Fibroblast of lung (primary cell): Measurements from ENCODE around the gene TLCD3B. TPM values are rescaled to one million over a fixed set of nuclear protein-coding genes. Genes with fewer than 3 reads are reported as not detected.
"Not testable (repeated sequence)": the region's sequence is repeated elsewhere in the genome, so short reads cannot be mapped to it uniquely, and the experiment has no call there.

Experiments
- DNase-seq, 2 donors: peaks; one replicate each; pipeline versions ENCODE4 v3.0.0 to v3.0.0-alpha.2; 2010; ENCODE audit warnings: low read depth in 2 of 2
- H2AFZ ChIP-seq: 2 replicates; pipeline ENCODE4 v1.5.1; 2012; ENCODE audit warnings: low read length, control low read depth, inconsistent platforms
- H3K27ac ChIP-seq: 2 replicates; pipeline ENCODE4 v1.5.1; 2011; ENCODE audit warnings: low read length, control low read depth; ENCODE audit not compliant: insufficient read depth
- H3K27me3 ChIP-seq: 2 replicates; pipeline ENCODE4 v1.5.1; 2011; ENCODE audit warnings: mild to moderate bottlenecking, low read length; ENCODE audit not compliant: control insufficient read depth, insufficient read depth
- H3K36me3 ChIP-seq: 2 replicates; pipeline ENCODE4 v1.5.1; 2011; ENCODE audit warnings: low read length; ENCODE audit not compliant: control insufficient read depth, insufficient read depth
- H3K4me1 ChIP-seq: 2 replicates; pipeline ENCODE4 v1.5.1; 2011; ENCODE audit warnings: low read length; ENCODE audit not compliant: control insufficient read depth, insufficient read depth; ENCODE audit errors: extremely low read depth
- H3K4me2 ChIP-seq: 2 replicates; pipeline ENCODE4 v1.5.1; 2011; ENCODE audit warnings: low read length, control low read depth; ENCODE audit not compliant: insufficient read depth; ENCODE audit errors: extremely low read depth
- H3K4me3 ChIP-seq, 4 experiments: fragments of 200-600 bp in 1 of 4; sonication (generic) in 1 of 4; replicated peaks in 1 of 4; 2 replicates each; pipeline ENCODE4 v1.5.1; 2011 to 2016; ENCODE audit warnings: low read length in 4 of 4, low read depth in 3 of 4, mild to moderate bottlenecking in 3 of 4, control low read depth in 2 of 4, inconsistent platforms in 1 of 4, mixed read lengths in 1 of 4; ENCODE audit not compliant: insufficient read depth in 1 of 4; ENCODE audit errors: control extremely low read depth in 1 of 4
- H3K79me2 ChIP-seq: 2 replicates; pipeline ENCODE4 v1.5.1; 2012; ENCODE audit warnings: mild to moderate bottlenecking, low read length, inconsistent platforms; ENCODE audit not compliant: control insufficient read depth, insufficient read depth
- H3K9ac ChIP-seq: 2 replicates; pipeline ENCODE4 v1.5.1; 2011; ENCODE audit warnings: mild to moderate bottlenecking, low read length, control low read depth; ENCODE audit not compliant: insufficient read depth
- H3K9me3 ChIP-seq: 2 replicates; pipeline ENCODE4 v1.5.1; 2012; ENCODE audit warnings: low read depth, low read length; ENCODE audit not compliant: control insufficient read depth, insufficient read depth
- H4K20me1 ChIP-seq: 2 replicates; pipeline ENCODE4 v1.5.1; 2011; ENCODE audit warnings: low read length; ENCODE audit not compliant: control insufficient read depth, insufficient read depth; ENCODE audit errors: extremely low read depth
- CTCF ChIP-seq, 2 donors: IDR thresholded peaks in 1 of 2; conservative IDR thresholded peaks in 1 of 2; 1 replicate in 1 of 2; 2 replicates in 1 of 2; pipeline ENCODE4 v1.5.1; 2011 to 2012; ENCODE audit warnings: low read length in 2 of 2, control low read depth in 1 of 2, inconsistent platforms in 1 of 2, low read depth in 1 of 2, mild to moderate bottlenecking in 1 of 2
- EZH2 ChIP-seq: IDR thresholded peaks from 2 replicates; pipeline ENCODE4 v1.5.1; 2012; ENCODE audit warnings: low read length, control low read depth, mild to moderate bottlenecking; ENCODE audit errors: missing control alignments
- polyA plus RNA-seq, 2 donors: library from polyadenylated mRNA; depleted of rRNA in 1 of 2; stranded (reverse) in 1 of 2; unstranded in 1 of 2; fragments of >200 nt; gene quantifications; 2 replicates each; pipeline ENCODE4 v1.2.1, GENCODE V29; 2011 to 2012; ENCODE audit warnings: missing spikeins in 1 of 2
- total RNA-seq: library from RNA; depleted of rRNA; stranded (reverse); fragments of >200 nt; gene quantifications from 2 replicates; pipeline ENCODE4 v1.2.1, GENCODE V29; 2014

TLCD3B gene
- total and polyA plus RNA-seq, 2 donors (not counting 1 experiment from before 2014, with no cell fraction given) = not detected

- no peak overlapping the region for H3K27ac ChIP-seq
- TF ChIP-seq CTCF (conservative IDR thresholded peaks at IDR 0.05 in 1 of 2, IDR thresholded peaks at IDR 0.05 in 1 of 2; ENCODE audit: low read depth in 1 of 2, low read length in 2 of 2) = no peak
- TF ChIP-seq EZH2 = no peak
- H3K9ac ChIP-seq = no peak overlapping the region
- H3K36me3 ChIP-seq = no peaks in the 10 kb centered on the region
- H3K4me1 ChIP-seq = no peaks in the 10 kb centered on the region
- H3K9me3 ChIP-seq = no peaks in the 10 kb centered on the region
- peaks cover 6% of the 10 kb centered on the region for H3K27me3 ChIP-seq
- no peak overlapping the region for H3K4me3 ChIP-seq
- H3K79me2 ChIP-seq = no peaks in the 10 kb centered on the region
- DNase-seq = no peak
- H4K20me1 ChIP-seq = no peaks in the 10 kb centered on the region
- no peak overlapping the region for H3K4me2 ChIP-seq
- no peak overlapping the region for H2AFZ ChIP-seq
Observed at GRCh38 chr16:30016555-30017276, 14.4 kb downstream of the TLCD3B start.

DNA sequence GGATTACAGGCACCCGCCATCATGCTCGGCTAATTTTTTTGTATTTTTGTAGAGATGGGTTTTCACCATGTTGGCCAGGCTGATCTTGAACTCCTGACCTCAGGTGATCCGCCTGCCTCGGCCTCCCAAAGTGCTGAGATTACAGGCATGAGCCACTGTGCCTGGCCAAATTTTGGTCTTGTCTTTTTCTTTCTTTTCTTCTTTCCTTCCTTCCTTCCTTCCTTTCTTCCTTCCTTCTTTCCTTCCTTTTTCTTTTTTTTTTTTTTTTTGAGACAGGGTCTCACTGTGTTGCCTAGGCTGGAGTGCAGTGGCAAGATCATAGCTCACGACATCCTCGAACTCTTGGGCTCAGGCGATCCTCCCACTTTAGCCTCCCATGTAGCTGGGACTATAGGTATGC lies 15.6 kb downstream of the TLCD3B start:
- H3K4me1 ChIP-seq, H4K20me1 ChIP-seq, H3K9ac ChIP-seq, H3K36me3 ChIP-seq, H3K9me3 ChIP-seq, H3K4me3 ChIP-seq, H3K79me2 ChIP-seq, DNase-seq, H2AFZ ChIP-seq, H3K27ac ChIP-seq, H3K4me2 ChIP-seq: not testable (repeated sequence)
- peaks cover 13% of the 10 kb centered on the region for H3K27me3 ChIP-seq

GRCh38 chr16:30012598-30012997 lies 18.5 kb downstream of the TLCD3B start:
- H3K9ac ChIP-seq, DNase-seq, H3K9me3 ChIP-seq, H3K79me2 ChIP-seq, H2AFZ ChIP-seq, H3K27ac ChIP-seq, H3K4me1 ChIP-seq, H3K4me2 ChIP-seq, H3K4me3 ChIP-seq, H4K20me1 ChIP-seq, H3K36me3 ChIP-seq: not testable (repeated sequence)
- H3K27me3 ChIP-seq = peaks cover 19% of the 10 kb centered on the region

GRCh38 chr16:30011714-30012504 lies 19.2 kb downstream of the TLCD3B start:
- no peak overlapping the region for H3K9ac ChIP-seq
- H3K9me3 ChIP-seq = no peaks in the 10 kb centered on the region
- no peak overlapping the region for H3K27ac ChIP-seq
- H3K4me1 ChIP-seq = no peaks in the 10 kb centered on the region
- no peak overlapping the region for H3K4me3 ChIP-seq
- H3K79me2 ChIP-seq = no peaks in the 10 kb centered on the region
- H2AFZ ChIP-seq = no peak overlapping the region
- H3K27me3 ChIP-seq = peaks cover 19% of the 10 kb centered on the region
- TF ChIP-seq EZH2 = peak; percentile 46
- TF ChIP-seq CTCF (conservative IDR thresholded peaks at IDR 0.05 in 1 of 2, IDR thresholded peaks at IDR 0.05 in 1 of 2; ENCODE audit: low read depth in 1 of 2, low read length in 2 of 2) = no peak
- DNase-seq = no peak
- H3K36me3 ChIP-seq = no peaks in the 10 kb centered on the region
- no peaks in the 10 kb centered on the region for H4K20me1 ChIP-seq
- no peak overlapping the region for H3K4me2 ChIP-seq
